Astrocyte of the spinal cord (primary cell): Measurements from ENCODE around the gene MYOCOS.

Source experiments
- DNase-seq: peaks from one replicate; pipeline ENCODE4 v3.0.0; 2011; ENCODE audit warnings: low read depth, low spot score
- H3K4me3 ChIP-seq: 2 replicates; pipeline ENCODE4 v1.5.1; 2011; ENCODE audit warnings: low read depth, mild to moderate bottlenecking, low read length, moderate library complexity
- CTCF ChIP-seq: IDR thresholded peaks from 2 replicates; pipeline ENCODE4 v1.5.1; 2012; ENCODE audit warnings: low read depth, mild to moderate bottlenecking, low read length, inconsistent platforms
- in situ Hi-C: cut with HindIII; loops from 2 replicates; pipeline ENCODE4 v1.10.0; 2017; ENCODE audit warnings: low sequenced_read_pairs

The MYOCOS gene

DNA sequence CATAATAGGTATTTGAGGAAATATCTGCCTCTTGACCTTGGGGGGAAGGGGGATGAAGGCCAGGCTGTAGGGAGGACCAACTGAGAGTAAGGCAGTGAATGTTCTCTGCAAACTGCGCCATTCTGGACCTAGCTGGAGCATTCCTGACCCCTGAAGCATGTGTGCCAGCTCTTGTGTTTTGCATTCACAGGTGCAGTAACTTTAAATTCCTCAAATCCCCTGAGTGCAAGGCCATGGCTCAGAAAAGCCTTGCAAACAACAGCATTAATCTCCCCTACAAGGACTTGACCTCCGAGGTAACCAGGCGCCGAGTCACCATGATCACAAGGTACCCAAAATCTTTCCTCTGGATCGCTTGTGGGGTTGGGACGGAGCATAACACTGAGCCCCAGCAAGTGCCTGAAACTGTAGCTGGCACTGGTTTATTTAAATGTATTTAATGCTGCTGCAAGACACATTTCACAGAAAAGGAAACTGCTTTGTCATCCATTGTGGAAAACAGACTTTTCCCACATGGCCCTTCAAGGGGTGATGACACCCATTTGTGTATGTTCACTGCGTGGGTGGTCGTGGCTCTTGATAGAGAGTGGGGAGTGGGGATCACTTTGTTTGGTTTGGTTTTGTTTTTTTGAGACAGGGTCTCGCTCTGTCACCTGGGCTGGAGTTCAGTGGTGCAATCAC, 1.7 kb downstream of the MYOCOS start:
- TF ChIP-seq CTCF = no peak
- in situ Hi-C loops = no loop called here
- no peak for DNase-seq
- H3K4me3 ChIP-seq = no peak overlapping the region

GRCh38 chr1:171625225-171625624, 3.2 kb downstream of the MYOCOS start:
- no peak for DNase-seq
- H3K4me3 ChIP-seq = no peak overlapping the region
- TF ChIP-seq CTCF = no peak
- in situ Hi-C loops = no loop called here

DNA sequence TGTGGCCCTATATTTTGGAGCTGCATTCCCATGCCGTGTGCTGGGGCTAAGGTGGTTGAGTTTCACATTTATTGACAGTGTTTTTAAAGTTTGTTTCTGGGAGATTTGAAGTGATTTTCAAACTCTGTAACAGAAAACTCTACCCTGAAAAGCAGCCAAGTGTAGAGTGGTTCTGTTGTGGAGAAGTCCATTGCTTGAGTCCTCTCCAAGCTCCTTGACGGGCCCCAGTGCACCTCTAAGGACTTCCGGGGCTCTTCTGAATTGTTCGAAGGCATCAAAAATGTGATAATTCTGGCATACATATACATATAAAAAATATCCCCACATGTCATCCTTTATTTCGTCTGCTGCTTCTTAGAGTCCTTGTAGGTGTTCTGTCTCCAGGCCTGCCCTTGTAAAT, 5.0 kb downstream of the MYOCOS start:
- no peak for DNase-seq
- TF ChIP-seq CTCF = no peak
- in situ Hi-C loops = no loop called here
- H3K4me3 ChIP-seq = no peak overlapping the region

GRCh38 chr1:171628225-171628624, 6.2 kb downstream of the MYOCOS start:
- DNase-seq = no peak
- H3K4me3 ChIP-seq = no peak overlapping the region
- in situ Hi-C loops = no loop called here
- TF ChIP-seq CTCF = no peak

- no peak for DNase-seq
- no peak overlapping the region for H3K4me3 ChIP-seq
- in situ Hi-C loops = no loop called here
- TF ChIP-seq CTCF = no peak
Observed at GRCh38 chr1:171635661-171636060, 13.6 kb downstream of the MYOCOS start.

DNA sequence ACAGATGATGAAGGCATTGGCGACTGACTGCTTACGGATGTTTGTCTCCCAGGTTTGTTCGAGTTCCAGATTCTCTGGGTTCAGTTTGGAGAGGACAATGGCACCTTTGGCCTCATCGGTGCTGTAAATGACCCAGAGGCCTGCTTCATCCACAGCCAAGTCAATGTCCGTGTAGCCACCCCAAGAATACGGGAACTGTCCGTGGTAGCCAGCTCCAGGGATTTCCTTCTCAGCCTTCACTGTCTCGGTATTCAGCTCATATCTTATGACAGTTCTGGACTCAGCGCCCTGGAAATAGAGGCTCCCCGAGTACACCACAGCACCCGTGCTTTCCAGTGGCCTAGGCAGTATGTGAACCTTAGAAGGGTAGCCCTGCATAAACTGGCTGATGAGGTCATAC, 14.1 kb downstream of the MYOCOS start:
- in situ Hi-C loops = no loop called here
- no peak for DNase-seq

More for the DNA sequence above, 14.1 kb downstream of the MYOCOS start:
- H3K4me3 ChIP-seq = no peak overlapping the region
- no peak for TF ChIP-seq CTCF
